NCI-H146 (cell line): ENCODE measurements around the gene TRPC4AP.

ENCODE experiments used
- DNase-seq: peaks from one replicate; lab custom pipeline; 2025; lab: John Stamatoyannopoulos, UW

The TRPC4AP gene

DNA sequence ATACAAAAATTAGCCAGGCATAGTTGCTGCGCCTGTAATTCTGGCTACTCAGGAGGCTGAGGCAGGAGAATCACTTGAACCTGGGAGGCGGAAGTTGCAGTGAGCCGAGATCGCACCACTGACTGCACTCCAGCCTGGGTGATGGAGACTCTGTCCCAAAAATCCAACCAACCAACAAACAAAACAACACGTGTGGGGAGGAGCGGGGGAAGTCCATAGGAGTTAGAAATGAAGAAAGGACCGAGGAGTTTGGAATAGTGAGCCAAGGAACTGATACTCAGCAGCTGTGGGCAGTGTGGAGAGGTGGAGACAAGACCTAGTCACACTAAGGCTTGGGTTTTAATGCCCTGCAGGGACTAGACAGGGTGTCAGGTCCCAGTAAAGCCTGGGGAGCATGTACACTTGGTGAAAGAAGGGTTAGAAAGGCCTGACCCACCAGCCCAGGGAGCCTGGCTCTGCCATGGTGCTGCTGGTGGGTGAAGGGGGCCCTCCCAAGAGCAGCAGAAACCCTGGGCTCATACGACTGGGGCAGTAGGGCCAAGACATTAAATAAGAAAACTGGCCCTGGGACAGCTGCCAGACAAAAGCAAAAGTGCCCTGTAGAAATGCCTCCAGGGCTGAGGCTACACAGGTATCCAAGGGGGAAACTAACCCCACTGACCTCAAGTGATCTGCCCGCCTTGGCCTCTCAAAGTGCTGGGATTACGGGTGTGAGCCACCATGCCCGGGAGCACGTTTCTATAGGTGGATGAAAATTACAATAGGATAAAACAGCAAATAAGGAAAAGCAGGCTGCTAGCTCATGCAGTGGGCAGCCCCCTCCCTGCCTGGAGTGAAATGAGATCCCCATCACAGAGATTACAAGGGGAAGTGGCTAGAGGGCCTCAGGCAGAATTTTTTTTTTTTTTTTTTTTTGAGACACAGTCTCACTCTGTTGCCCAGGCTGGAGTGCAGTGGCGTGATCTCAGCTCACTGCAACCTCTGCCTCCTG is 78.9 kb downstream of the TRPC4AP start:
- peak; percentile 15 for DNase-seq

DNA sequence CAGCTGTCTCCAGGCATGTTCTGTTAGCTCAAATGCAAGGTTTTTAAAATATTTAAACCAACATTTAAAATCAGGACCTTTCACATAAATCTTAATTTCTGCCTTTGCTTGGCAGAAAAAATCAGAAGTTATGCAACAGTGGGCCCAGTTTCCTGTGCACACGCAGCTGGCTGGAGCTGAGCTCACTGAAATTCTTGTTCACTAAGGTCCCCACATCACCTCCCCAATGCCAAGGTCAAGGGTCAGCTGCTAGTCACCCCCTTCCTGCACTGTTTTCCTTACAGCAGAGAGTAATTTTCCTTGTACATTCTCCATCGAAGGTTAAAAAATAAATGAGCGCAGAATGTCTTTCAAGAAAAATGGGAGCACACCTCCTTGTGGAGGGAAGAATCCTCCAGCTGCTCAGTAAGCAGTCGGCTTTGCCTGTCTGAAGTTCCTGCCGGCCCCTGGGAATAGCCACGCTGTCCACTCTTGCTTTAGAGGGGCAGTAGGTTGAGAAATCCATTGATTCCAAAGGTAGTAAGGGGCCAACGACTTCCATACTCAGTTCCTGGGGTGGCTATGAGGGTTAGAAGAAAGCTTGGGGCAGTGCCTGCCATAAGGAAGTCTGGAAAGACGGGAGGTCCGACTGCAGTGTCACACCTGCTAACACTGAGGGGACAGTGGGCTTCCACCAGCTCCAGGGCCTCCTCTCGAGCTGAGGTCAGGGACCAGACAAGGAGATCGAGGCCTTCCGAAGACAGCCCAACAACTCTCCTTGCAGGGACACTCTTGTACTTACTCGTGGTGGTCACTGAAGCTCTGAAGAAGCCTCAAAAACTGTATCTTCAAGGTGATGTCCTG is 80.2 kb downstream of the TRPC4AP start:
- DNase-seq, result no peak

DNA sequence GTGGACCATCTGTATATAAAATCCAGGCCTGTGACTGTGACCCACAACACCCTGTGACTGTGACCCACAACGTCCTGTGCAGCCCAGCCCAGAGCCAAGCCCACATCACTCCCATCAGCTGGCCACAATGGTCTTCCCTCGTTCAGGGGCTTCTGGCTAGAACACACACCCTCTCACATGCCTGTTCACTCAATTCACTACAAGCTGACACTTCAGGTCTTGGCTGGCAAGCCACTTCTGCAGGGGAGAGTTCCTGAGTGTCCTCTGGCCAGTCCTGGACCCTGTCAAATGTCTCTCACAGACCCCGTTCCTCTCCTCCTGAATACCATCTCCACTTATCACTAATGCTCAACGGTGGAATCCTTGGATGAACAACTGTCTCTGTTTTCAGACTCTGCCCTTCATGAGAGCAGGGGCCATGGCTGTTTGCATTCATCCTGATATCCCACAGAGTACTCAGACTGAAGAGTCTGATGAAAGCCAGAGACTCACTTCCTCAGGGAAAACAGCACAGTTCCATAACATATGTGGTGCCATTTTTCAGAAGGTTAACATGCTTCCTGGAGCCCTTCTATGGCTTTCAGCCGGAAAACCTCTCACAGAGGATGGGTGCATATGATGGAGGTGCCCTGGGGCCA is 80.9 kb downstream of the TRPC4AP start:
- DNase-seq, result no peak

DNA sequence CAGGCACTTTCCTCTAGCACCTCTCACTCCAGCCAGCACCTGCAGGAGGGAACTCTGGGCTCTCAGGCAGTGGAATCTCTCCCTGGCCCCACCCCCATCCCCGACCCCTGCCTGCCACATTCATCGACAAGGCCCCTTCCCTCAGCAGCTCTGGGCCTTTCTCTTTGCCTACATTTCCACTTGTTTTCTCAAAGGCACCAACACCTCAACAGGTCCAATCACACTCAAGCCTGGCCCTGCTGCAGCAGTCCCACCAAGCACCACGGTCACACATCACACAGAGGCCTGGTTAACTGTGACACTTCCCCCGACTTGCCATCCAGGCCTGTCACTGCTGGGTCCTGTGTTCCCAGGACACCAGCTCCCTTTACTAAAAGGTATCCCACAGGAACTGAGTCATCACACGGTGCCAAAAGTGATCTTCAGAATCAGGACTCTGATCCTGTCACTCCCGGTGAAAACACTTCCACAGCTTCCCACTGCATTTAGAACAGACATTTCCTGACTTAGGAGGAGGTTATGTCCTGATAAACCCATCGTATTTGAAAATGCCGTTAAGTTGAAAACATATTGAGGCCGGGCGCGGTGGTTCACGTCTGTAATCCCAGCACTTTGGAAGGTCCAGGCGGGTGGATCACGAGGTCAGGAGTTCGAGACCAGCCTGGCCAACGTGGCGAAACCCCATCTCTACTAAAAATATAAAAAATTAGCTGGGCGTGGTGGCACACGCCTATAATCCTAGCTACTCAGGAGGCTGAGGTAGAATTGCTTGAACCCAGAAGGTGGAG is 82.0 kb downstream of the TRPC4AP start:
- no peak for DNase-seq

DNA sequence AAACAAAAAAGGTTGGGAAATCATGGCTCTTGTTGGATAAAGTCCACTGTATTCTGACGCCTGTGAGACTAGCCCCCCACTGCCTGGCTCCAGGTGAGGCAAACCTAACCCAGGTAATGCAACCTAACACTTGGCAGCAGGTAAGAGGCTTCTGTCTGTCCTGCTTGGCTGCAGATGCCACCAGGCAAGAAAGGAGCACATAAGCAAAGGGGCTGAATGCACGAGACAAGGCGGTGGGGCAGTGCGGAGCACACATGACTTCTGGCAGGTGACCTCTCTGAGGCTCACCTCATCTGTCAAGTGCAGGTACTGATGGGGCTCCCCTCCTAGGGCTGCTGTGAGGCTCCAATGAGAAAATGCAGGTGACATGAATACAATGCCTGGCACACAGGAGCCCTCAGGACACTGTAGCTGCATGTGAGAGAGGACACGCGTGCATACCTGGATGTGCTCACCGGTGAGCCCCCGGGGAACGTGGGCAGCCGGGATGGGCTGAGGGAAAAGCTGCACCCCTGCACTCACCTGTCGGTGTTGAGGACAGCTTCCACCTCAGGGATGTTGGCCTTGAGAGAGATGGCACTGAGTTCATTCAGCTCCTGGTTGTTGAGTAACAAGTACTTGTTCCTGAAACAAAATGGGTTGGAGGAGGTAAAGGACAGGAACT is 82.8 kb downstream of the TRPC4AP start:
- DNase-seq, result no peak

DNA sequence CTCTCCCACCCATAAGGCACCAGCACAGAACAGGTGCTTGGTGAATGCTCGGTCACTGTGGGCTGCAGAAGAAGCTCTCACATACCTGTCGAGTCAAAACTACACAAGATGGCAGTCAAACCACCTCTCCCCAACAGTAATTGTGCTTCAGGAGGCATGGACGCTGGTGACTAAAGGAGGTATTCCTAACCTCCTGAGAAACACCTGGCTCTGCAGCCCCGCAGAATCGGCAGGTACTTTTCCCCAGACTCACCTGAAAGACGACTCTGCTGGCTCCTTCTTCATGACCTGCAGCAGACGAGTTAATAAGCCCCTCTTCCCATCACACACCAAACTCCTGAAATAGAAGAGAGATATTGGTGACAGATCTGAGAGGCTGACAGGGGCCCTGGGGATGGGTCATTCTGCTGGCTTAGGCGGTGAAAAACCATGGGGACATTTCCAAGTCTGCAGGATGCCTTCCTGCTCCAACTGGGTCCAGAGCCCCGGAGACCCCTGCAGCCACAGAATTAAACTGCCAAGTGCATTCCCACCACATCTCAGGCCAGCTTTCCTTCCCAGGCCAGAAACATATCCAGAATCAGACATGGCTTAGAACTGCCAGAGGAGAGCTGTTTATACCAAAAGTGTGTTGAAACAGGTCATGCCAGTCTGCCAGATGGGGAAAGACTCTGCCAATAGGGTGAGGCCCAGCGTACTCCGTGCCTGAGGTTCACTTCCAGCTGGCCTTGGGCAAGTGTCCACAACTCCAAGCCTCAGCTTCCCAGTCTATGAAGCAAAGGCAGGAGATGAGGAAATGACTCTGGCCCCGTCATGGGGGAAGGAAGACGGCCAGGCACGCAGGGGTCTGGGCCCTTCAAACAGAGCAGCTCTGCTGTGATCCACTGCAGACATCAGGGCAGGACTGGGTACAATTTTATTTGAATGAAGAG is 83.9 kb downstream of the TRPC4AP start:
- no peak for DNase-seq

DNA sequence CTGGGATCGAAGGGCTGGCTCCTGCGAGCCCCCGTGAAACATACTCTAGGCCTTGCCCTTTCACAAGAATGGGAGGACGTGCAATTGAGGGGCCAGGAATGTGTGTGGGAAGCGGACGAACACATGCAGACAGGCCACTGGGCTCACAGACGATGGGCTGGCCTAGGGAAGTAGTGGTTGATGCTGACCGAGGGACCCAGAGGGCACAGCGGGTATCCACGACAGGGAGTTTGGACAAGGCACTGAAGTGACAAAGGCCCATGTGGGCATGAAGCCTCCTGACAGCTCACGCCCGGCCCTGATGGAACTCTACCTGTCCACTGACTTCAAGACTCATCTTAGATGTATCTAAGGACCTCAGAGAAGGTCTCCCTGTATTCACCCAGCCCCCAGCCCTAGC is 84.7 kb downstream of the TRPC4AP start:
- DNase-seq, result no peak

DNA sequence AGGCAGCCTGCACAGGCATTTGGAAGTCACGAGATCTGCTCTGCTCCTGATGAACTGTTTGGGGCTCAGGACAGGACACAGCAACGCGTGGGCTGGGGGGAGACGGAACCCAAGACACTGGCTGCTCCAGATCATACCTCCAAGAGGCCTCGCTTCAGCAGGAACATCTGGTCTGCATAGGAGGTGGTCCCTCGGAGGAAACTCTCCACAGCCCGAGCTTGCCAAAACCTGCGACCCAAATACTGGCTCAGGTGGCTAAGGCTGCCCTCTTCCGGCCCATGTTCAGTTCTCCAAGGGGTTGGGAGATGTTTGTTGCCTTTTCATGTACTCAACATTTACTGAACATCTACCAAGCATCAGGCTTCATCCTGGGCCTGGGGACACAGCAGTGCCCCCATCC is 85.2 kb downstream of the TRPC4AP start:
- no peak for DNase-seq

DNA sequence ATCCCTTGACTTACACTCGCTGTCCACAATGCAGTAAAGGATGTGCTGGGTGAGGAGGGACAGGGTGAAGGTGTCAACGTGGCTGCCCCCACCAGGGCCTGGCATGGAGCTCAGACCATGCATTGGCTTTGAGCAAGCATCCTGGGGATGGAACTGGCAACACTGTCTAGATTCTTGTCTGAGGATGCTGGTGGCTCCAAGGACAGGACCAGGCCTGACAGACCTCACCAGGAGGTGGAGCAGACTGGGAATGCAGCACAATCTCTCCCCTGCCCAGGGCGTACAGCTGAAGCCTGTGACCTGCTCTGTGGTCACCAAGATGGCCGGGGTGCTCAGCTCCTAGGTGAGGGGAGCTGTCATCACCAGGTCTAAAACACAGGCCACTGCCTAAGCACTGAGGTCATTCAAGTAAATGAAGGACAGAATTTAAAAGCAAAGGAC is 86.1 kb downstream of the TRPC4AP start:
- no peak for DNase-seq

DNA sequence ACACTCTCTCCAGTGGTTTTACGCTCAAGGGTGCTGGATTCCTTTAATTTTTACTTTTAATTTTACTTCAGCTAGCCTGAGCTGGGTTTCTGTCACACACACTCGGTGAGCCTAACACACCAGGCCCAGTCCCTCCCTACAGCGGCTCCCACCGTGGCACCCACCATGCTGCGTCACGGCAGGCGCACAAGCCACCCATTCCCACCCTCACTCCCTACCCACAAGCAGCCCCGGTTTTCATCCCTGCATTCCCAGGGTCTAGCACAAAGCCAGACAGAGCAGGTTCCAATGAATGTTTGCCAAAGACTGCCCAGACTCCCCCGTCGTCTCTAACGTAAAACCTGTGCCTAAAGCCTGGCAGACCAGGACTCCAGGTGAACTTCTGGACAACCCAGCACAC is 86.6 kb downstream of the TRPC4AP start:
- no peak for DNase-seq

DNA sequence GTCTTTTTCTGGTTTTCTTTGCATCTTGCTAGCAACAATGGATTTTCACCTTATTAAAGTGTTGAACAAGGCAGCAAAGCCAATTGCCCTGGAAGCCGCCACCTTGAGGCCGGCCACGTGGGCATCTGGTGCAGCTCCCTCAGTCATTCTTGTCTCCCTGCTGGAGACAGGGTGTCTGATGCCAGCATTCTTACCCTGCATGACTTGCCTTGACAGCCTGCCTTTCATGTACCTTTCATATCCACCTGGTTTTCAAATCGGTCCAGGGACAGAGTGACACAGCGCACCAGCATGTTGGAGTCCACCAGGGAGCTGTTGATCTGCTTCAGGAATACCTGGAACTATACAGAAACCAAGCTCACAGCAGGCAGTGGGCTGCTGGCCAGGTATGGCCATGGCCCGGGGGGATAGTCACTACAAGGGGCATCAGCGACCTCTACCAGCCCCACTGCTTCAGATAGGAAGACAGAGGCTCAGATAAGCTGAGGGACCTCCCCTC is 87.1 kb downstream of the TRPC4AP start:
- DNase-seq, result no peak

DNA sequence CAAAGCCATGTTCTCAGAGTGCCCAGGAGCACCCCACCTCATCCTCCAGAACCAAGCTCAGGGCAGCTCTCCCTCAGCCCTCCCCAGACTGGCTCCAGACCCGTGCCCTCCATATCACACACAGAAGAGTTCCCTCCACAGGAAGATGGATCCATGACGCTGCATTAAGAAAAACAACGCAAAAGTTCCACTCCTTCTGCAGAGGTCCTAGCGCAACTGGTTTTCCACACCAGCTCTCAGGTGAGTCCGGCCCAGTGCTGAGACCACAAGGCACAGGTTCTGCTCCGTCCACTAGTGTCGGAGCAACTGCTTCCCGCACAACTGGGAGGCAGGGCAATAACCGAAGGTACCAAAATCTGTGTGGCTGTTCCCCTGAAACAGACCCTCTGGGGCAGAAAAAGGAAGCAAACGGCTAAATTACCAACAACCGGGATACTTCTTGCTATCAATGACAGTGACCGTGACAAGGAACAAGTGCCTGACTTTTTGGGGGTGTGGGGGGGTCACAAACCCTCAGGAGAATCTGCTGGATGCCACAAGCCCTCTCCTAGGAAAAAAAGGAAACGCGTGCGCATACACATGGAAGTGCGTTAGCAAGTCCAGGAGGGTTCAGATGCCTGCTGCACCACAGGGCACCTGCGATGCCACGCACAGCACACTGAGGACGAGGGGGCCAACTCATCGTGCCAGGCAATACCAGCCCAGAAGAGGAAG is 87.7 kb downstream of the TRPC4AP start:
- DNase-seq, result no peak

DNA sequence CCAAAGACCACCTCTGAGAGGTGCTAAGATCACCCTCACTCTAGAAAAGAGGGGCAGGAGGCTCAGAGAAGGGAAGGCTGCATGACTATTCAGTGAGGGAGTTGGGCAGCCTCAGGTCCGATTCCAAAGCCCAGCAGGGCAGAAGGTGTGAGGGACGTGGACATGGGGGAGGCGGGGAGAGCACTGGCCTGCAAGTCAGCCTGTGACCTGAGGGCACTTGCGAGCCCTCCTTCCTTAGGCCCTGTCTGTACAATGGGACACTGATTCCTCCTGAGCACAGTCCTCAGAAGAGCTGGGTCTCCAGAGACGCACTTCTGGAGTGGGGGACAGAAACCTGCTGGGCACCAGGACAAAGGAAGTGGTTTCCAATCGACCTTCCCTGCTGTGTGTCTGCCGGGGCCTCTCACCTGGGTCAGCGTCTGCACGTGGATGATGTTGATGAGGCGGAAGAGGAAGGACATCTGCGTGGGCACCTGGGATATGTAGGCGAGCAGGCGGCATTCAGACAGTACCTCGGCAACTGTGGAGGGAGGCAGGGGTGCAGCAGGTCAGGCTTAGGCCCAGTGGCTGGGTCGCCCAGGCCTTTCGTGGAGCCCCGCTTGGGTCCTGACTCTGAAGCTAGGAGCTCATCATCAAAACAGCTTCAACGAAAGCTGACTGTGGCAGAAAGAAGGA is 88.4 kb downstream of the TRPC4AP start:
- DNase-seq, result no peak

DNA sequence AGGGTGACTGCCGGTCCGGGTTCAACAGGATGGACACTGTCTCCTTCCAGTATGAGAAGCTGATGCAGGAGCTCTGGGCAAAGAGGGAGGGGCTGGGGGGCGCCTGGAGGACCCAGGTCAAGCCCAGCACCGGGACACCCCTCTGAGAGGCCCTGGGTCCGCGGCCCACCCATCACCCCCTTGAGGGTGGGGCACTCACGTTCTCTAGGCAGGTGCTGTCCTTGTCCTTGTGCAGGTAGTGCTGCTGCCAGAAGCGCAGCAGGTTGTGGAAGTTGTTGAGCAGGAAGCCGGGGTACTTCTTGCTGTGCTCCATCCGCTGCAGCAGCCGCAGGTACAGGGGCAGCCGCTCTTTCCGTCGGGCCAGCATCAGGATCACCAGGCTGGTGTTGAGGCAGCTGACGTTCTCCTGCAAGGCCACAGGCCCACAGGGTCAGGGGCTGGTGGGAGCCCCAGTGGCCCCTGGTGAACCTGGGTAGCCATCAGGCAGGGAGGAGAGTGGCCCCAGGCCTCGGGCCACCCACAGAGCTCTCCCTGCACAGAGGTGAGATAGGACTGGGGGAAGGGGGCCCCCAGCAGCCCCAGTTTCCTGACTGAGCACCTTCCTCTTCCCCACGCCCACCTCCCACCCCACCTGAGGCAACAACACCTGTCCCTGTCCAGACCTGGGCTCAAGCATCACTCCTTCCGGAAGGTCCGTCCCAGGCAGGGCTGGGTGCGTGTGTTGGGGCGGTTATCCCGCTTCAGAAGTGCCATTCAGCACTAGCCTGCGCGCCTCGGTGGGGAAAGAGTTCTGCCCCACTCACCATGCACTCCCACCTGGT is 89.2 kb downstream of the TRPC4AP start:
- no peak for DNase-seq

DNA sequence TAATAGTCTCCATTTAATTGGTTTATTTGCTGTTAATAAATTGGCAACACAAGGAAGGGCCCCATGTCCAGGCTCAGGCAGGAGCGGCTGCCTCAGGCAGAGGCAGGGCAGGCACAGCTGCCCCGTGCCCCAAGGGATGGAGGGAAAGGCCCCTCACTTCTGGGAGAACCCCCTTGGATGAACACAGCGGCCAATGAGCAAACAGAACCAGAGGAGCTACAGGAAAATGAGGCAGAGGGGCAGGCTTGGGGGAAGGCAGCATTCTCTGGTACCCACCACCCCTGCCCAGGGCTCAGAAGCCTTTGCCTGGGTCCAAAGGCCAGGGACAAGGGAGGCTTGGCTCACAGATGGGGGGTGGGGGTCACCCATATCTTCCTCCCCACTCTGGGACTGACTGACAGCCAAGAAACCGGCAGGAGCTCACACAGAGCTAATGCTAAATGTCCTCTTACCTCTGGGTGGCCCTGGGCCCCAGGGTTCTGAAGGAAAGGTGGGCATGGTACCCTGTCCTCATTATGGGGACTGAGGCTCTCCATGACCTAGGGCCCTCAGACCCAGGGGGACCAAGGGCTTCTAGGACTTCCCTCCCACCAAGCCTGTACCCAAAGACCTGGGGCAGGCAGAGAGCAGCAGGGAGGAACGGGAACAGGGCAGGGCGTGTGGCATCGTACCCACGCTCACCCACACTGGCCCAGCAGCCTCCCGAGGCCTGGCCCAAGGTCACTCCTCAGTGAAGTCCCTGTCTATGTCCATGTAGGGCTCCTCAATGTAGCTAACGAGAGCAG is 90.0 kb downstream of the TRPC4AP start:
- DNase-seq, result no peak

DNA sequence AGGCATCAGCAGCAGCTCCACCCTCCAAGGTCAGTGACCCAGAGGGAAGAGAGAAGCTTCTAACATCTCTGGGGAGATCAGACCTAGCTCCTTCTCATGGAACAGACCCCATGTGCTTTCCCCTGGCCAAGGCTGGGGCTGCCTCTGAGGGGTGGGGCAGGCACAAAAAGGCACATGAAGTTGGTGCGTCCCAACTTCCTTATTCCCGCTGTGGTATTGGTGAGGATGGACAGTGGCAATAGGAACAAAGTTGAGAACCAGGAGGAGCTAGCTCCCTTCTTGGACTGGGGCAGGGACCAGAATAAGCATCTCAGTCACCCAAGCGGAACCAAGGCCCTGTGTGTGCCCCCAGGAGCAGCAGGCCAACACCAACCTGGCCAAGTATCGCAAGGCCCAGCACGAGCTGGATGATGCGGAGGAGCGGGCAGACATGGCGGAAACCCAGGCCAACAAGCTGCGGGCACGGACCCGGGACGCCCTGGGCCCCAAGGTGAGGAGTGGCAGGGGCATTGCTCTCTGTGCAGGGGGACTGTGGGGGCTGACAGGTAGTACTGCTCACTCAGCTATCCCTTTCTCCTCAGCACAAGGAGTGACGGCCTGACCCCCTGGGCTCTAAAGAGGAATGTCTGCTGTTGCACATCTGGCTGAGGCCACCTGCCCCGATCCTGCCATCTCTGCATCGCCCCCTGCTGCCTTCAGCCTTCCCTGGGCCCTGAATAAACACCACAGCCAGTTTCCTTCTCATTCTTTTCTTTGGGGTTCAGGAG is 90.8 kb downstream of the TRPC4AP start:
- DNase-seq, result no peak
